Karpas-422 (cell line): Measurements from ENCODE around the gene ARL1. TPM values are rescaled to one million over a fixed set of nuclear protein-coding genes. Genes with fewer than 3 reads are reported as not detected.
"Not testable (repeated sequence)": the region's sequence is repeated elsewhere in the genome, so short reads cannot be mapped to it uniquely, and the experiment has no call there.

Experiments
- DNase-seq: peaks from one replicate; pipeline ENCODE4 v3.0.0-alpha.2; 2015
- H2AFZ ChIP-seq: fragments of 200-600 bp; sonication (generic); 2 replicates; pipeline ENCODE4 v1.6.1; 2014; ENCODE audit warnings: antibody characterized with exemption, low read length, mixed read lengths
- H3K27ac ChIP-seq: fragments of 200-600 bp; sonication (generic); 2 replicates; pipeline ENCODE4 v1.5.1; 2014; ENCODE audit warnings: mild to moderate bottlenecking, low read length, moderate library complexity
- H3K27me3 ChIP-seq: fragments of 200-600 bp; sonication (generic); 2 replicates; pipeline ENCODE4 v1.6.1; 2014; ENCODE audit warnings: low read length, mixed read lengths
- H3K36me3 ChIP-seq: fragments of 200-600 bp; sonication (generic); 2 replicates; pipeline ENCODE4 v1.6.1; 2014; ENCODE audit warnings: low read length, mixed read lengths; ENCODE audit not compliant: insufficient read depth
- H3K4me1 ChIP-seq: fragments of 200-600 bp; sonication (generic); 2 replicates; pipeline ENCODE4 v1.6.1; 2014; ENCODE audit warnings: mild to moderate bottlenecking, low read length, mixed read lengths
- H3K4me2 ChIP-seq: fragments of 200-600 bp; sonication (generic); 2 replicates; pipeline ENCODE4 v1.6.1; 2014; ENCODE audit warnings: low read length, low read depth, mild to moderate bottlenecking; ENCODE audit not compliant: poor library complexity, severe bottlenecking
- H3K4me3 ChIP-seq: fragments of 200-600 bp; sonication (generic); 2 replicates; pipeline ENCODE4 v1.5.1; 2014; ENCODE audit warnings: mild to moderate bottlenecking, antibody characterized with exemption, low read length, mixed read lengths
- H3K79me2 ChIP-seq: fragments of 200-600 bp; sonication (generic); 2 replicates; pipeline ENCODE4 v1.6.1; 2014; ENCODE audit warnings: mild to moderate bottlenecking, low read length, mixed read lengths
- H3K9ac ChIP-seq: fragments of 200-600 bp; sonication (generic); 2 replicates; pipeline ENCODE4 v1.6.0; 2014; ENCODE audit warnings: low read length
- H3K9me2 ChIP-seq: fragments of 200-600 bp; sonication (generic), shearing (Covaris generic); replicated peaks from 2 replicates; pipeline ENCODE4 v1.6.0; 2014; ENCODE audit warnings: mild to moderate bottlenecking, low read length, moderate library complexity; ENCODE audit not compliant: insufficient read depth
- H3K9me3 ChIP-seq: fragments of 300-700, 200-600 bp; sonication (generic); 2 replicates; pipeline ENCODE4 v1.6.1; 2014; ENCODE audit warnings: low read length, mixed read lengths
- H4K20me1 ChIP-seq: fragments of 200-600 bp; sonication (generic); 2 replicates; pipeline ENCODE4 v1.6.1; 2014; ENCODE audit warnings: mild to moderate bottlenecking, antibody characterized with exemption, low read length, low read depth; ENCODE audit not compliant: insufficient read depth
- total RNA-seq: library from RNA; depleted of rRNA; stranded (reverse); fragments of >200 nt; shearing (Covaris generic); gene quantifications from 2 replicates; pipeline ENCODE4 v1.2.3, GENCODE V29; 2014; ENCODE audit warnings: low replicate concordance

Gene ARL1
- total RNA-seq, 1 experiment from 2014 or later, result 41.2 TPM

GRCh38 chr12:101415228-101415627 is 7.7 kb upstream of the ARL1 start:
- Histone ChIP-seq H3K9ac (no peak overlapping the region), H3K9me3 (no peaks in the 10 kb centered on the region), H3K9me2 (no peaks in the 10 kb centered on the region), H3K79me2 (no peaks in the 10 kb centered on the region), H3K4me3 (no peak overlapping the region), H4K20me1 (no peaks in the 10 kb centered on the region), H2AFZ (no peak overlapping the region), H3K4me2 (no peak overlapping the region), H3K27me3 (no peaks in the 10 kb centered on the region), H3K27ac (no peak overlapping the region), H3K4me1 (no peaks in the 10 kb centered on the region), H3K36me3 (no peaks in the 10 kb centered on the region)
- no peak for DNase-seq

DNA sequence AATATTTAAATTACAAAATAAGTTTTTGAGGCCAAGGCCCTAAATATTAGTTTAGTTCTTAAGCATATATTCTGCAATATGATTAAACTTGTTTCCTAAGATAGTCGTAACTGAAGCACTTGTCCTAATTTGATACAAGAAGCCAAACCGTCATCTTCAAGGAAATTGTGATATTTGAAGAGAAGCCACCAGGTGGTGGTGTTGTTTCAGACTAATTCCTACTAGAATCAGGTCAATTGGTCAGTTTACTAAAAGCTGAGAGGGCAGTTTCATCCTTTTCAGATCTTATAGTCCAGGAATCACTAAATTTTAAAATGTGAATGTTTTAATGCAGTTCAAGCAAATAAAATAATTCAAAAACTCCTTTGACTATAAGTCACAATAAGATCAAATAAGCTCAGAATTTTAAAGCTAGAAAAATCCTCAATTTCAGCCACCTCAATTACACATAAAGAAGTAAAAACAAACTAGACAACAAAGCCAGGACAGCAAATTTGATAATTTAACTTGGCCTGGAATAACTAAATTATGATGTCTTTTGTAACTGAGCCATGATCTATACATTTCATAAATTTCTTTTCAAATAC is 7.1 kb upstream of the ARL1 start:
- Histone ChIP-seq H4K20me1 (no peaks in the 10 kb centered on the region), H3K27ac (no peak overlapping the region), H3K79me2 (no peaks in the 10 kb centered on the region), H3K9me3 (no peaks in the 10 kb centered on the region), H3K4me2 (no peak overlapping the region), H3K9me2 (no peaks in the 10 kb centered on the region), H3K4me3 (no peak overlapping the region), H3K27me3 (no peaks in the 10 kb centered on the region), H3K36me3 (no peaks in the 10 kb centered on the region), H2AFZ (no peak overlapping the region), H3K4me1 (no peaks in the 10 kb centered on the region), H3K9ac (no peak overlapping the region)
- peak; percentile 75 for DNase-seq

DNA sequence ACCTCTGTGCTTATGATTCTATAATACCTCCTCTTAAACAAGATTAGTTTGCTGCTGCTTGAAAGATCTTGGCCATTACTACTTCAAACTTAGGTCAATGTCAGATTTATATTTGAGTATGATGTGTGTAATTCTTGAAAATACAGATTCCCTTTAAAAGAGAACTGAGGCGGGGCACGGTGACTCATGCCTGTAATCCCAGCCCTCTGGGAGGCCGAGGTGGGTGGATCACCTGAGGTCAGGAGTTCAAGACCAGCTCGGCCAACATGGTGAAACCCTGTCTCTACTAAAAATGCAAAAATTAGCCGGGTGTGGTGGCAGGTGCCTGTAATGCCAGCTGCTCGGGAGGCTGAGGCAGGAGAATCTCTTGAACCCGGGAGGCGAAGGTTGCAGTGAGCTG is 2.6 kb upstream of the ARL1 start:
- DNase-seq, H3K9me3 ChIP-seq, H3K9ac ChIP-seq, H4K20me1 ChIP-seq, H3K9me2 ChIP-seq, H3K4me3 ChIP-seq, H3K27me3 ChIP-seq, H2AFZ ChIP-seq, H3K4me2 ChIP-seq, H3K27ac ChIP-seq, H3K36me3 ChIP-seq: not testable (repeated sequence)
- Histone ChIP-seq H3K4me1 (peaks cover 21% of the 10 kb centered on the region), H3K79me2 (peaks cover 27% of the 10 kb centered on the region)

DNA sequence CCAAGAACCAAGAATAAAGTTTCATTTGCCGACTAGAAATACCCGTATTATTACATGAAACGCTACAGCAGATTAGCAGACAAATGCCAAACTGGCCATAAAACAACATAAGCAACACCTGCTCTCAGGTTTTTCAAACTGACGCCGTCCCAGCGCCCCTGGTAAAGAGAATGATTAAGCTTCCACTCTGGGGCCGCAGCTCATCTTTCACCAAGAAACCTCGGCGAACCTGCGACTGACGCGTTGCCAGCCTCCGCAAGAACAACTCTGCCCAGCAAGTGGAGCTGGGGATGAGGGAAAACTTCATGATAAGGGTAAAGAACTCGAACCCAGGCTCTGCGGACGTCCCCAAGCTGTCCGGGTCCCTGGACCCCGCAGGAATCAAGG is 530 bp downstream of the ARL1 start:
- Histone ChIP-seq H3K4me1 (peaks cover 21% of the 10 kb centered on the region), H3K9me2 (no peaks in the 10 kb centered on the region), H2AFZ (peak overlapping the region; percentile 93), H3K4me2 (peak overlapping the region; percentile 99), H3K27ac (0 out of 2 replicates have a peak overlapping the region, but pooled peaks have one; percentile 26), H3K9me3 (no peaks in the 10 kb centered on the region), H3K79me2 (peaks cover 54% of the 10 kb centered on the region), H4K20me1 (no peaks in the 10 kb centered on the region), H3K9ac (peak overlapping the region; percentile 92), H3K4me3 (peak overlapping the region; percentile 82), H3K36me3 (peaks cover 4% of the 10 kb centered on the region), H3K27me3 (no peaks in the 10 kb centered on the region)
- DNase-seq, result peak; percentile 61

DNA sequence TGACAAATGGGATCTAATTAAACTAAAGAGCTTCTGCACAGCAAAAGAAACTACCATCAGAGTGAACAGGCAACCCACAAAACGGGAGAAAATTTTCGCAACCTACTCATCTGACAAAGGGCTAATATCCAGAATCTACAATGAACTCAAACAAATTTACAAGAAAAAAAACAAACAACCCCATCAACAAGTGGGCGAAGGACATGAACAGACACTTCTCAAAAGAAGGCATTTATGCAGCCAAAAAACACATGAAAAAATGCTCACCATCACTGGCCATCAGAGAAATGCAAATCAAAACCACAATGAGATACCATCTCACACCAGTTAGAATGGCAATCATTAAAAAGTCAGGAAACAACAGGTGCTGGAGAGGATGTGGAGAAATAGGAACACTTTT is 16.4 kb downstream of the ARL1 start:
- H3K36me3 ChIP-seq, result peaks cover 34% of the 10 kb centered on the region
- H4K20me1 ChIP-seq, H3K9me2 ChIP-seq, H3K27ac ChIP-seq, H2AFZ ChIP-seq, H3K9ac ChIP-seq, H3K27me3 ChIP-seq, DNase-seq, H3K9me3 ChIP-seq, H3K79me2 ChIP-seq, H3K4me1 ChIP-seq, H3K4me2 ChIP-seq, H3K4me3 ChIP-seq: not testable (repeated sequence)

DNA sequence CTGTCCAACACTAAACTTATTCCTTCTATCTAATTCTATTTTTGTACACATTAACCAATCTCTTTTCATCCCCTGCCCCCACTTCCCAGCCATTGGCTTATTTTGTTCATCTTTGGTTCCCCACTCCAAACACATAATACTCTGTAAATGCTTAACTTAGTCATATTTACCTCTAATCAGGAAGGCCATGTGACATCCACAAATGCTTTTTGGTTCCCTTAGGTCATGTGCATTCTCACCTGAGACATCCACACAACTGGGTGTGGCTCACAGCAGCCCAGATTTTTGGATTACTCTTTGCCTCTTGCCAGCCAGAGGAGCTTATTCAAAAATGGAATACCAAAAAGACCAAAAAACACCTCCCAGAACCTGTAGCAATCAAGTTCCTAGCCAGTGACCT is 28.4 kb downstream of the ARL1 start:
- no peaks in the 10 kb centered on the region for H4K20me1 ChIP-seq
- no peaks in the 10 kb centered on the region for H3K9me2 ChIP-seq
- H3K4me1 ChIP-seq, result no peaks in the 10 kb centered on the region
- no peak overlapping the region for H3K27ac ChIP-seq
- H3K4me2 ChIP-seq, result no peak overlapping the region
- no peak for DNase-seq
- H3K79me2 ChIP-seq, result no peaks in the 10 kb centered on the region
- no peaks in the 10 kb centered on the region for H3K27me3 ChIP-seq
- H3K9me3 ChIP-seq, result no peaks in the 10 kb centered on the region
- no peak overlapping the region for H2AFZ ChIP-seq
- peaks cover 27% of the 10 kb centered on the region; the same call in 1 of the 2 replicates for H3K36me3 ChIP-seq
- H3K9ac ChIP-seq, result no peak overlapping the region
- no peak overlapping the region for H3K4me3 ChIP-seq

DNA sequence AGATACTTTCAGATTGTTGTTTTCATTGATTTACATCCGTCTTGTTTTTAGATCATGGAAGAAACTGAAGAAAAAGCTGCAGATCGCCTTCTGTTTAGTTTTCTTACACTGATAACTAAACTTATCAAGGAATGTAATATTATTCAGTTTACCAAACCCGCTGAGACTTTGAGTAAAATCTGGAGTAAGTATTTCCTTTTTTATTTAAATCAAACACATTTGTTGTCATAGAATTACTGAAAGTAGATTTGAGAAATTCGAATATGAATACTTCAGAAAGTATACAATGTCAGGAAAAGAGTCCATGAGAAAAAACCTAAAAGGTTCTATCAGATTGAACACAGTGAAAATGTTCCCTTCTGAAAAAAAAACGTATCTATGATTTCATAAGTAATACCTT is 32.0 kb downstream of the ARL1 start:
- no peaks in the 10 kb centered on the region for H3K79me2 ChIP-seq
- H3K9ac ChIP-seq, result no peak overlapping the region
- H3K9me3 ChIP-seq, result no peaks in the 10 kb centered on the region
- no peaks in the 10 kb centered on the region for H3K9me2 ChIP-seq
- H3K4me2 ChIP-seq, result no peak overlapping the region
- no peak for DNase-seq
- H3K4me3 ChIP-seq, result no peak overlapping the region
- peaks cover 42% of the 10 kb centered on the region; the same call in 1 of the 2 replicates for H3K36me3 ChIP-seq
- no peak overlapping the region for H3K27ac ChIP-seq
- H3K4me1 ChIP-seq, result no peaks in the 10 kb centered on the region
- no peaks in the 10 kb centered on the region for H4K20me1 ChIP-seq
- no peak overlapping the region for H2AFZ ChIP-seq
- no peaks in the 10 kb centered on the region for H3K27me3 ChIP-seq

DNA sequence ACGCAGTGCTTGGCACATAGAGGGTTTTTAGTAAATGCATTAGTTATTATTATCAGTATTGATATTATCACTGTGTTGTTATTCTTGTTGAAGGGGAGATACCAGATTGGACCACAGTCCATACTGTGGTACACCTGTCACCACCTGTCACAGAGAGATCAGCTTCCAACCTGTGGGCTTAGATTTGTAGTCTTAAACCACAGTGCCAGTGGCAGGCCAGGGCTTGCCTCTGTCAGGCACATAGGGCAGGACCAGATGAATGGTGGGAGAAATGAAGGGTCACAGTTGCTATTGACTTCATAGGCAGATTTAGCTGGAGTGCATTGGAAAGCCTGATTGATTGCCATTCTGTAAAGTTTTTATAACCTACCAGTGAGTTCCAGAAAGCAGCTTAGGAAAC is 35.1 kb downstream of the ARL1 start:
- no peaks in the 10 kb centered on the region for H3K79me2 ChIP-seq
- H3K4me3 ChIP-seq, result no peak overlapping the region
- H3K9me3 ChIP-seq, result no peaks in the 10 kb centered on the region
- no peaks in the 10 kb centered on the region for H3K9me2 ChIP-seq
- DNase-seq, result peak; percentile 9
- H3K4me2 ChIP-seq, result no peak overlapping the region
- H3K9ac ChIP-seq, result no peak overlapping the region
- no peak overlapping the region for H3K27ac ChIP-seq
- H3K36me3 ChIP-seq, result peaks cover 44% of the 10 kb centered on the region; the same call in 1 of the 2 replicates
- no peaks in the 10 kb centered on the region for H3K27me3 ChIP-seq
- H3K4me1 ChIP-seq, result no peaks in the 10 kb centered on the region
- no peak overlapping the region for H2AFZ ChIP-seq
- H4K20me1 ChIP-seq, result no peaks in the 10 kb centered on the region
